ENCODE measurements around the gene LMOD2. TPM values are rescaled to one million over a fixed set of nuclear protein-coding genes. Genes with fewer than 3 reads are reported as not detected.
"Not testable (repeated sequence)": the region's sequence is repeated elsewhere in the genome, so short reads cannot be mapped to it uniquely, and the experiment has no call there.

The LMOD2 gene
- total RNA-seq, 3 donors from 2014 or later = 0.63 TPM; not detected in 2

- Histone ChIP-seq H3K36me3 (ENCODE audit: low read depth) (no peaks in the 10 kb centered on the region), H3K9me3 (no peaks in the 10 kb centered on the region), H3K4me3 (no peak overlapping the region), H3K4me1 (ENCODE audit: low read depth) (no peaks in the 10 kb centered on the region)
- TF ChIP-seq CTCF (IDR thresholded peaks at IDR 0.05) = no peak
- intact Hi-C loops (cut with DNase I, micrococcal nuclease) = no loop called here
- ATAC-seq = no peak
- no peak for DNase-seq
Measured at GRCh38 chr7:123625254-123625653, 30.4 kb upstream of the LMOD2 start.

GRCh38 chr7:123627851-123628250, 27.8 kb upstream of the LMOD2 start:
- H3K4me1 ChIP-seq (ENCODE audit: low read depth) = no peaks in the 10 kb centered on the region
- H3K4me3 ChIP-seq = no peak overlapping the region
- TF ChIP-seq CTCF (IDR thresholded peaks at IDR 0.05) = no peak
- intact Hi-C loops (cut with DNase I, micrococcal nuclease) = no loop called here
- DNase-seq (no peak), ATAC-seq (no peak)
- H3K9me3 ChIP-seq = no peaks in the 10 kb centered on the region
- no peaks in the 10 kb centered on the region for H3K36me3 ChIP-seq (ENCODE audit: low read depth)

- no peak for DNase-seq
- no peak for TF ChIP-seq CTCF (IDR thresholded peaks at IDR 0.05)
- no peak for ATAC-seq
- no peaks in the 10 kb centered on the region for H3K4me1 ChIP-seq (ENCODE audit: low read depth)
- H3K4me3 ChIP-seq = no peak overlapping the region
- intact Hi-C loops (cut with DNase I, micrococcal nuclease) = no loop called here
- no peaks in the 10 kb centered on the region for H3K36me3 ChIP-seq (ENCODE audit: low read depth)
- no peaks in the 10 kb centered on the region for H3K9me3 ChIP-seq
Measured at GRCh38 chr7:123628829-123629228, 26.8 kb upstream of the LMOD2 start.

- H3K4me3 ChIP-seq = no peak overlapping the region
- intact Hi-C loops (cut with DNase I, micrococcal nuclease) = no loop called here
- TF ChIP-seq CTCF (IDR thresholded peaks at IDR 0.05) = no peak
- ATAC-seq = no peak
- no peaks in the 10 kb centered on the region for H3K36me3 ChIP-seq (ENCODE audit: low read depth)
- H3K4me1 ChIP-seq (ENCODE audit: low read depth) = no peaks in the 10 kb centered on the region
- H3K9me3 ChIP-seq = no peaks in the 10 kb centered on the region
- DNase-seq = no peak
Measured at GRCh38 chr7:123629281-123629680, 26.4 kb upstream of the LMOD2 start.

- no peaks in the 10 kb centered on the region for H3K9me3 ChIP-seq
- ATAC-seq (no peak), DNase-seq (no peak)
- no peak for TF ChIP-seq CTCF (IDR thresholded peaks at IDR 0.05)
- H3K4me3 ChIP-seq = no peak overlapping the region
- intact Hi-C loops (cut with DNase I, micrococcal nuclease) = no loop called here
- no peaks in the 10 kb centered on the region for H3K36me3 ChIP-seq (ENCODE audit: low read depth)
- no peaks in the 10 kb centered on the region for H3K4me1 ChIP-seq (ENCODE audit: low read depth)
Measured at GRCh38 chr7:123632808-123633207, 22.9 kb upstream of the LMOD2 start.

- no peaks in the 10 kb centered on the region for H3K36me3 ChIP-seq (ENCODE audit: low read depth)
Measured at GRCh38 chr7:123633553-123633952, 22.1 kb upstream of the LMOD2 start.

GRCh38 chr7:123634011-123634573, 21.6 kb upstream of the LMOD2 start:
- ATAC-seq; H3K36me3 ChIP-seq (ENCODE audit: low read depth); intact Hi-C loops (cut with DNase I, micrococcal nuclease); H3K4me3 ChIP-seq; H3K4me1 ChIP-seq (ENCODE audit: low read depth); H3K9me3 ChIP-seq; DNase-seq: not testable (repeated sequence)

More at GRCh38 chr7:123633553-123633952, 22.1 kb upstream of the LMOD2 start:
- ATAC-seq (no peak), DNase-seq (no peak)
- Histone ChIP-seq H3K9me3 (no peaks in the 10 kb centered on the region), H3K4me1 (ENCODE audit: low read depth) (no peaks in the 10 kb centered on the region), H3K4me3 (no peak overlapping the region)
- intact Hi-C loops (cut with DNase I, micrococcal nuclease) = no loop called here
- no peak for TF ChIP-seq CTCF (IDR thresholded peaks at IDR 0.05)
